Heart left ventricle (tissue), 16 donors: Measurements from ENCODE around the gene FGF22. TPM values are rescaled to one million over a fixed set of nuclear protein-coding genes. Genes with fewer than 3 reads are reported as not detected.
A peak's percentile ranks its signal among the peaks of the same experiment; 100 is the strongest.

ENCODE experiments used
- ATAC-seq, 4 donors: fragments of 200-7000 bp; cut with Tn5 transposase; one replicate each; pipeline ENCODE4 v1.9.1; 2020 to 2022; ENCODE audit warnings: moderate library complexity in 4 of 4, mild to moderate bottlenecking in 3 of 4, moderate number of reproducible peaks in 1 of 4
- DNase-seq, 5 donors: peaks; one replicate each; pipeline ENCODE4 v3.0.0-alpha.2; 2020
- H3K27ac ChIP-seq, 12 donors: fragments of 200-600 bp; sonication (generic) in 4 of 12; one replicate each; pipeline versions ENCODE4 v1.5.0 to v1.8.0; 2016 to 2022; ENCODE audit warnings: mild to moderate bottlenecking in 2 of 12
- H3K27me3 ChIP-seq, 9 donors: fragments of 200-600 bp; sonication (generic) in 2 of 9; one replicate each; pipeline versions ENCODE4 v1.5.1 to v1.8.0; 2016 to 2022; ENCODE audit warnings: mild to moderate bottlenecking in 3 of 9
- H3K36me3 ChIP-seq, 9 donors: fragments of 200-600 bp; sonication (generic) in 2 of 9; one replicate each; pipeline versions ENCODE4 v1.5.0 to v1.8.0; 2018 to 2022; ENCODE audit warnings: mild to moderate bottlenecking in 2 of 9
- H3K4me1 ChIP-seq, 12 donors: fragments of 200-600 bp; sonication (generic) in 4 of 12; one replicate each; pipeline versions ENCODE4 v1.5.0 to v1.8.0; 2016 to 2022; ENCODE audit warnings: mild to moderate bottlenecking in 3 of 12
- H3K4me3 ChIP-seq, 12 donors: fragments of 200-600 bp; sonication (generic) in 4 of 12; one replicate each; pipeline versions ENCODE4 v1.5.0 to v1.8.0; 2017 to 2022; ENCODE audit warnings: mild to moderate bottlenecking in 9 of 12, moderate library complexity in 4 of 12
- H3K9me3 ChIP-seq, 12 donors: fragments of 200-600 bp; sonication (generic) in 4 of 12; one replicate each; pipeline versions ENCODE4 v1.5.0 to v1.8.0; 2016 to 2022; ENCODE audit warnings: mild to moderate bottlenecking in 1 of 12
- CTCF ChIP-seq, 12 donors: fragments of 200-600 bp; sonication (generic) in 4 of 12; IDR thresholded peaks; one replicate each; pipeline versions ENCODE4 v1.5.0 to v1.8.0; 2018 to 2022; ENCODE audit warnings: antibody characterized with exemption in 12 of 12, mild to moderate bottlenecking in 5 of 12
- POLR2A ChIP-seq, 2 donors: fragments of 450-650 bp; IDR thresholded peaks; one replicate each; pipeline ENCODE4 v1.6.1; 2017; ENCODE audit warnings: antibody characterized with exemption in 2 of 2, mild to moderate bottlenecking in 2 of 2, moderate library complexity in 2 of 2
- WGBS, 4 donors: extraction: QIAGEN DNeasy Blood & Tissue Kit in 2 of 4; methylation state at CpG; one replicate each; pipeline versions ENCODE4 v1.1.5 to v1.1.7; 2013 to 2018; 5-methylcytosine and 5-hydroxymethylcytosine counted together
- intact Hi-C, 10 donors: fragments of 100-400 bp; cut with DNase I; formaldehyde crosslinking; loops; one replicate each; pipeline versions ENCODE4 v1.11.1 to v1.14.2; 2022
- polyA plus RNA-seq, 2 donors: library from polyadenylated mRNA; stranded (reverse); fragments of 200-250 nt; gene quantifications; one replicate each; pipeline ENCODE4 v1.2.3, GENCODE V29; 2013
- total RNA-seq, 9 donors: library from RNA; depleted of rRNA in 2 of 9; stranded (reverse); fragments of >200 nt in 2 of 9; fragmentation: NEBNext Ultra II Directional in 3 of 9; extraction: Animal tissue kit (Norgen Biotek cat#: 25700) in 3 of 9; gene quantifications; one replicate each; pipeline versions ENCODE4 v1.1.0 to v1.2.4, GENCODE V29; 2016 to 2023
- donor health status: ischemic (EF 13 %, LVEDD 7.1; RV severe dilation, severe dysfunction).
- donor health status: healthy with polysubstance abuse.
- donor health status: DM: no; HTN: yes; CAD: no.
- donor health status: DM: no; HTN: no; CAD: no.
- donor health status: ischemic (EF 25% LVEDD 6.9; RV normal size, moderate dysfunction).
- donor health status: ischemic (EF 25% LVEDD 5.7; RV mildly dilated, moderate dysfunction).
- donor health status: healthy.
- donor health status: DM: yes; HTN: yes; CAD: no.
- donor health status: ischemic (EF 35%, LVEDD 5.7; RV mildly dilated, moderate dysfunction).
- donor health status: nonischemic (EF 11% LVEDD 7.7; RV severe dilation, severe dysfunction).
- donor health status: DM: yes; HTN: yes; CAD: no.
- donor health status: PGD.
- donor health status: ischemic (EF 29% LVEDD 5.4; RV normal size, mild dysfunction).
- donor health status: nonischemic (EF 23%, LVEDD 6.1; RV moderate dilation, normal function).

Gene FGF22
- total and polyA plus RNA-seq, 11 donors, result 0.07 to 0.36 (median 0.16) TPM; not detected in 6

- intact Hi-C loops, result loop anchor here in 1 of 10 donors (10.0 kb wide), 1 partner anchor 56 kb away; no protein-coding TSS in a partner anchor
- peaks cover 0 to 9% (median 0%) of the 10 kb centered on the region in 12 donors for H3K4me1 ChIP-seq
- DNase-seq, result peak in 1 of 5 donors; percentile 18
- no peak overlapping the region for H3K4me3 ChIP-seq
- ATAC-seq, result no peak
- no peak overlapping the region for H3K27ac ChIP-seq
- H3K36me3 ChIP-seq, result peaks cover 3 to 85% (median 66%) of the 10 kb centered on the region in 9 donors
- no peaks in the 10 kb centered on the region for H3K27me3 ChIP-seq
- H3K9me3 ChIP-seq, result no peaks in the 10 kb centered on the region
- WGBS, 4 donors, result 93 to 95% (median 94%) methylated on average over 38 to 58 of the region's 58 CpGs
- TF ChIP-seq POLR2A (IDR thresholded peaks at IDR 0.05) (no peak), CTCF (IDR thresholded peaks at IDR 0.05) (no peak)
Measured at GRCh38 chr19:651114-651818, 11.6 kb downstream of the FGF22 start.

- H3K4me1 ChIP-seq, result peaks cover 0 to 16% (median 1%) of the 10 kb centered on the region in 12 donors
- TF ChIP-seq CTCF (IDR thresholded peaks at IDR 0.05), result no peak
- no peak for TF ChIP-seq POLR2A (IDR thresholded peaks at IDR 0.05)
- intact Hi-C loops, result loop anchor here in 1 of 10 donors (10.0 kb wide), 1 partner anchor 57 kb away; no protein-coding TSS in a partner anchor
- no peaks in the 10 kb centered on the region for H3K27me3 ChIP-seq
- peaks cover 2 to 78% (median 64%) of the 10 kb centered on the region in 9 donors for H3K36me3 ChIP-seq
- ATAC-seq, result no peak
- DNase-seq, result peak in 1 of 5 donors; percentile 15
- WGBS, 4 donors, result 88 to 92% (median 90%) methylated on average over 9 to 24 of the region's 24 CpGs
- H3K27ac ChIP-seq, result no peak overlapping the region
- H3K4me3 ChIP-seq, result no peak overlapping the region
- H3K9me3 ChIP-seq, result no peaks in the 10 kb centered on the region
Measured at GRCh38 chr19:651991-652390, 12.3 kb downstream of the FGF22 start.

- no peak overlapping the region for H3K4me3 ChIP-seq
- 93% methylated on average over 44 to 54 of the region's 54 CpGs for WGBS, 4 donors
- DNase-seq (peak in 1 of 5 donors; percentile 24), ATAC-seq (no peak)
- intact Hi-C loops, result loop anchor here in 1 of 10 donors (10.0 kb wide), 1 partner anchor 58 kb away; no protein-coding TSS in a partner anchor
- H3K27me3 ChIP-seq, result no peaks in the 10 kb centered on the region
- H3K4me1 ChIP-seq, result peaks cover 0 to 23% (median 8%) of the 10 kb centered on the region in 12 donors
- peaks cover 0 to 71% (median 57%) of the 10 kb centered on the region in 9 donors for H3K36me3 ChIP-seq
- TF ChIP-seq POLR2A (IDR thresholded peaks at IDR 0.05), result no peak
- no peak for TF ChIP-seq CTCF (IDR thresholded peaks at IDR 0.05)
- H3K27ac ChIP-seq, result no peak overlapping the region
- no peaks in the 10 kb centered on the region for H3K9me3 ChIP-seq
Measured at GRCh38 chr19:652467-653389, 13.0 kb downstream of the FGF22 start.
